Endothelial cell of umbilical vein (primary cell): Measurements from ENCODE around the gene ACVRL1. TPM values are rescaled to one million over a fixed set of nuclear protein-coding genes. Genes with fewer than 3 reads are reported as not detected.

Experiments used
- BruUV-seq: library from RNA; stranded (reverse); fragments of 400-500 nt; replicated peaks from 2 replicates; lab custom pipeline; 2021; lab: Mats Ljungman, UMichigan
- CTCF ChIA-PET: fragments of 300-600, 350-600 bp; sonication (Branson Sonifier 250); formaldehyde crosslinking; loops from one replicate; lab custom pipeline; 2021; ENCODE audit warnings: antibody characterized with exemption, inconsistent platforms; lab: Charles Lee
- POLR2A ChIA-PET: fragments of 300-600, 350-600 bp; sonication (Branson Sonifier 250); formaldehyde crosslinking; loops from one replicate; lab custom pipeline; 2021; ENCODE audit warnings: antibody characterized with exemption, inconsistent platforms; lab: Charles Lee
- DNase-seq: peaks from one replicate; pipeline ENCODE4 v3.0.0-alpha.2; 2011; ENCODE audit warnings: low read depth, low spot score
- FAIRE-seq: peaks from 2 replicates; lab custom pipeline; 2011; peaks lifted over from hg19 to GRCh38; lab: Jason Lieb, UNC
- H2AFZ ChIP-seq: 2 replicates; pipeline ENCODE4 v1.6.0; 2012; ENCODE audit warnings: low read depth, low read length, control low read depth, inconsistent platforms
- H3K27ac ChIP-seq: 2 replicates; pipeline ENCODE4 v1.5.1; 2011; ENCODE audit warnings: low read depth, mild to moderate bottlenecking, control low read depth, low read length, moderate library complexity; ENCODE audit not compliant: insufficient read depth
- H3K27me3 ChIP-seq, 2 experiments: 2 replicates each; pipeline versions ENCODE4 v1.6.0 to v1.6.1; 2011; ENCODE audit warnings: low read length in 2 of 2, mixed read lengths in 1 of 2; ENCODE audit not compliant: control insufficient read depth in 2 of 2, insufficient read depth in 2 of 2
- H3K36me3 ChIP-seq, 2 experiments: 2 replicates in 1 of 2; 3 replicates in 1 of 2; pipeline ENCODE4 v1.5.1; 2011; ENCODE audit warnings: low read length in 2 of 2, mild to moderate bottlenecking in 1 of 2, moderate library complexity in 1 of 2; ENCODE audit not compliant: control insufficient read depth in 2 of 2, insufficient read depth in 2 of 2; ENCODE audit errors: extremely low read depth in 1 of 2
- H3K4me1 ChIP-seq: 3 replicates; pipeline ENCODE4 v1.5.1; 2011; ENCODE audit warnings: mild to moderate bottlenecking, low read length; ENCODE audit not compliant: control insufficient read depth, insufficient read depth; ENCODE audit errors: extremely low read depth
- H3K4me2 ChIP-seq: 2 replicates; pipeline ENCODE4 v1.6.1; 2011; ENCODE audit warnings: low read length, control low read depth, mixed read lengths; ENCODE audit not compliant: insufficient read depth
- H3K4me3 ChIP-seq, 3 experiments: fragments of 200-600 bp in 1 of 3; sonication (generic), shearing (Covaris generic) in 1 of 3; replicated peaks in 1 of 3; 2 replicates each; pipeline ENCODE4 v1.5.1; 2011 to 2016; ENCODE audit warnings: control low read depth in 3 of 3, low read length in 3 of 3, mild to moderate bottlenecking in 2 of 3, inconsistent platforms in 1 of 3, low read depth in 1 of 3, moderate library complexity in 1 of 3; ENCODE audit not compliant: insufficient read depth in 1 of 3
- H3K79me2 ChIP-seq: 2 replicates; pipeline ENCODE4 v1.6.0; 2012; ENCODE audit warnings: low read length, inconsistent platforms; ENCODE audit not compliant: control insufficient read depth, insufficient read depth
- H3K9ac ChIP-seq: replicated peaks from 2 replicates; pipeline ENCODE3; 2011; ENCODE audit warnings: low read length, control low read depth; ENCODE audit not compliant: insufficient read depth; ENCODE audit errors: extremely low read depth
- H3K9me1 ChIP-seq: replicated peaks from 3 replicates; pipeline ENCODE4 v1.6.0; 2011; ENCODE audit warnings: mild to moderate bottlenecking, low read length; ENCODE audit not compliant: control insufficient read depth, insufficient read depth; ENCODE audit errors: extremely low read depth
- H3K9me3 ChIP-seq: replicated peaks from 2 replicates; pipeline ENCODE4 v1.5.1; 2012; ENCODE audit warnings: low read length, inconsistent platforms; ENCODE audit not compliant: control insufficient read depth, insufficient read depth
- H4K20me1 ChIP-seq: replicated peaks from 2 replicates; pipeline ENCODE3; 2011; ENCODE audit warnings: mild to moderate bottlenecking, low read length; ENCODE audit not compliant: control insufficient read depth, insufficient read depth; ENCODE audit errors: extremely low read depth
- CTCF ChIP-seq, 2 donors: IDR thresholded peaks; 1 replicate in 1 of 2; 2 replicates in 1 of 2; pipeline ENCODE4 v1.5.1; 2011; ENCODE audit warnings: low read length in 2 of 2, mild to moderate bottlenecking in 2 of 2, moderate library complexity in 2 of 2, control low read depth in 1 of 2, inconsistent platforms in 1 of 2, low read depth in 1 of 2; ENCODE audit not compliant: insufficient read depth in 1 of 2; ENCODE audit errors: extremely low read depth in 1 of 2
- EZH2 ChIP-seq: IDR thresholded peaks from 2 replicates; pipeline ENCODE4 v1.6.1; 2012; ENCODE audit warnings: borderline replicate concordance, low read depth, mild to moderate bottlenecking, moderate library complexity, low read length, inconsistent platforms; ENCODE audit not compliant: severe bottlenecking
- FOS ChIP-seq: IDR thresholded peaks from 2 replicates; pipeline ENCODE4 v1.6.1; 2011; ENCODE audit warnings: mild to moderate bottlenecking, low read length, moderate library complexity, borderline replicate concordance; ENCODE audit not compliant: insufficient read depth
- GATA2 ChIP-seq: IDR thresholded peaks from 2 replicates; pipeline ENCODE4 v1.7.0; 2011; ENCODE audit warnings: low read depth, mild to moderate bottlenecking, moderate library complexity, mixed read lengths, low read length; ENCODE audit not compliant: insufficient read length, insufficient read depth
- JUN ChIP-seq: IDR thresholded peaks from 2 replicates; pipeline ENCODE4 v1.6.1; 2011; ENCODE audit warnings: borderline replicate concordance, low read depth; ENCODE audit not compliant: insufficient read length, insufficient read depth
- MAX ChIP-seq: IDR thresholded peaks from 2 replicates; pipeline ENCODE4 v1.6.1; 2011; ENCODE audit not compliant: insufficient read depth, insufficient read length
- MYC ChIP-seq: IDR thresholded peaks from one replicate; pipeline ENCODE4 v1.6.1; 2011; ENCODE audit warnings: mild to moderate bottlenecking, low read depth, low read length
- POLR2A ChIP-seq: IDR thresholded peaks from 2 replicates; pipeline ENCODE4 v1.6.1; 2012; ENCODE audit warnings: low read depth, mild to moderate bottlenecking, control low read depth, low read length
- POLR2AphosphoS5 ChIP-seq: IDR thresholded peaks from 2 replicates; pipeline ENCODE4 v1.6.1; 2012; ENCODE audit warnings: low read depth, mild to moderate bottlenecking, control low read depth, low read length, moderate library complexity; ENCODE audit not compliant: insufficient read depth
- dilution Hi-C: fragments of 300-500 bp; cut with MboI; formaldehyde crosslinking; loops from one replicate; pipeline ENCODE4 v1.15.0; 2019; ENCODE audit warnings: low sequenced_read_pairs; ENCODE audit not compliant: extremely low pct_ligation_motif_present
- intact Hi-C: fragments of 100-400 bp; cut with micrococcal nuclease; formaldehyde crosslinking; loops from one replicate; pipeline ENCODE4 v1.10.0; 2022
- polyA plus RNA-seq, 4 experiments: library from polyadenylated mRNA; depleted of rRNA in 3 of 4; stranded (reverse) in 3 of 4; unstranded in 1 of 4; fragments of >200 nt; gene quantifications; 2 replicates each; pipeline versions ENCODE4 v1.2.1 to v1.2.3, GENCODE V29; 2011 to 2012; ENCODE audit warnings: missing spikeins in 1 of 4
- total RNA-seq: library from RNA; stranded (reverse); gene quantifications from 2 replicates; pipeline ENCODE4 v1.2.3, GENCODE V29; 2021

ACVRL1 gene
- total and polyA plus RNA-seq, 2 donors (not counting 3 experiments of a cell fraction or from before 2014, with no cell fraction given), result 355 to 404 TPM

- Histone ChIP-seq H3K9me1 (no peaks in the 10 kb centered on the region), H3K27me3 (no peaks in the 10 kb centered on the region), H3K4me3 (no peak overlapping the region), H3K27ac (peak overlapping the region; percentile 95), H3K36me3 (no peaks in the 10 kb centered on the region), H3K9ac (peak overlapping the region; percentile 56), H4K20me1 (no peaks in the 10 kb centered on the region), H3K4me1 (peaks cover 67% of the 10 kb centered on the region), H2AFZ (no peak overlapping the region), H3K9me3 (no peaks in the 10 kb centered on the region), H3K79me2 (no peaks in the 10 kb centered on the region), H3K4me2 (peak overlapping the region; percentile 58)
- no peak for TF ChIP-seq EZH2
- TF ChIP-seq CTCF (IDR thresholded peaks at IDR 0.05; ENCODE audit: extremely low read depth in 1 of 2, insufficient read depth in 1 of 2, low read depth in 1 of 2, low read length in 2 of 2), result no peak
- TF ChIP-seq GATA2, result peak; percentile 40
- TF ChIP-seq MAX, result peak; percentile 46
- TF ChIP-seq JUN, result no peak
- peak; percentile 12 for TF ChIP-seq POLR2A
- peak; percentile 73 for TF ChIP-seq POLR2AphosphoS5
- TF ChIP-seq FOS, result peak; percentile 36
- TF ChIP-seq MYC, result no peak
- DNase-seq (peak; percentile 92), FAIRE-seq (peak; percentile 97)
- dilution Hi-C loops (no loop called here), intact Hi-C loops (no loop called here)
- BruUV-seq, result no TSS peak
- CTCF ChIA-PET, result interaction anchor here (0.9 to 10.5 kb wide), 7 partner anchors 10 to 126 kb away, joined by 3 to 393 read pairs (median 5); partner anchors contain the start of gene ACVRL1
- POLR2A ChIA-PET, result interaction anchor here (0.6 to 1.2 kb wide), 5 partner anchors 13 to 104 kb away, joined by 4 to 10 read pairs (median 6); no protein-coding TSS in a partner anchor
Observed at GRCh38 chr12:51898937-51899336, 8.4 kb upstream of the ACVRL1 start.
